ENCODE measurements around the gene EML2.

EML2 gene

GRCh38 chr19:45595814-45596213, 43.4 kb downstream of the EML2 start:
- Histone ChIP-seq H3K79me2 (no peaks in the 10 kb centered on the region), H3K4me1 (no peaks in the 10 kb centered on the region), H2AFZ (no peak overlapping the region), H3K9ac (no peak overlapping the region), H3K4me2 (ENCODE audit: low read length) (no peak overlapping the region), H3K4me3 (ENCODE audit: low read depth, low read length) (no peak overlapping the region), H3K36me3 (ENCODE audit: control insufficient read depth, insufficient read depth, low read length) (no peaks in the 10 kb centered on the region), H3K9me3 (ENCODE audit: control insufficient read depth, low read length) (no peaks in the 10 kb centered on the region), H3K27me3 (ENCODE audit: control insufficient read depth, insufficient read depth, low read length) (peaks cover 3% of the 10 kb centered on the region), H3K27ac (peak overlapping the region; percentile 55)
- no peak for TF ChIP-seq CTCF (IDR thresholded peaks at IDR 0.05)

DNA sequence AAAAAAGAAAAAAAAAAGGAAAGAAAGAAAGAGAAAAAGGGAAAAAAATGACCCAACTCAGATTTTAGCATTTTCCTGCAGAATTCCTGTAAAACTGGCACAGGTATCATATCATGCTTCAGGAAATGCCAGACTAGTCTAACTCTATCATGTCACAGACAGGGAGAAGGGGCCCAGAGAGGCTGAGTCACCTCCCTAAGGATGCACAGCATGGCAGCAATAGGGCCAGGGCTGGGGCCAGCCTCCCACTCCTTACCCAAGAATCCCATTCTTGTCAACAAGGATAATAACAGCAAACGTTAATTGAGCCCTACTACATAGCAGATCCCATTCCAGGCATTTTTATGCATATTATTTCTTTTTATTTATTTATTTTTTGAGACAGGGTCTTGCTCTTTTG, 45.7 kb downstream of the EML2 start:
- no peak overlapping the region for H2AFZ ChIP-seq
- H3K79me2 ChIP-seq: no peaks in the 10 kb centered on the region
- H3K4me1 ChIP-seq: no peaks in the 10 kb centered on the region
- no peaks in the 10 kb centered on the region for H3K9me3 ChIP-seq (ENCODE audit: control insufficient read depth, low read length)
- TF ChIP-seq CTCF (IDR thresholded peaks at IDR 0.05): no peak
- no peak overlapping the region for H3K9ac ChIP-seq
- H3K4me3 ChIP-seq (ENCODE audit: low read depth, low read length): no peak overlapping the region
- peaks cover 1% of the 10 kb centered on the region for H3K27me3 ChIP-seq (ENCODE audit: control insufficient read depth, insufficient read depth, low read length)
- no peaks in the 10 kb centered on the region for H3K36me3 ChIP-seq (ENCODE audit: control insufficient read depth, insufficient read depth, low read length)
- no peak overlapping the region for H3K4me2 ChIP-seq (ENCODE audit: low read length)
- no peak overlapping the region for H3K27ac ChIP-seq

DNA sequence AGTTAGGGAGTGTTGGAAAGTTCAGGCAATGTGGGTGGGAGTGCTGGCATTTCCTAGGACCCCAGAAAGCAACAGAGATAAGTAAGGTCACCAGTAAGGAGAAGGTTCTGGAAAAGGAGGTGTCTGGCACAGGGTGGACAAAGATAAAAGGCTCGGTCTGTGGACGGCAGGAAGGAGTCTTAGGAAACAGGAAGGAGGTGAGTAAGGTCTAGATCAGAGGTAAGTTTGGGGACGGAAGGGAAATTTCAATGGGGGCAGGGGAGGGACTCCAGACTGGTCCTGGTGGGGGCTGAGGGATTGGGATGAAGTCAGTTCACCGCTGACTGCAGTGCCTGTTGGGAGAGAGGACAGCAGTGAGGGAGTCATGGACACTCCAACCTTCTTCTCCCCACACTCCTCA, 46.8 kb downstream of the EML2 start:
- Histone ChIP-seq H3K27ac (no peak overlapping the region), H3K4me1 (no peaks in the 10 kb centered on the region), H3K27me3 (ENCODE audit: control insufficient read depth, insufficient read depth, low read length) (no peaks in the 10 kb centered on the region), H2AFZ (no peak overlapping the region), H3K4me2 (ENCODE audit: low read length) (no peak overlapping the region), H3K9ac (no peak overlapping the region), H3K79me2 (no peaks in the 10 kb centered on the region), H3K36me3 (ENCODE audit: control insufficient read depth, insufficient read depth, low read length) (no peaks in the 10 kb centered on the region), H3K4me3 (ENCODE audit: low read depth, low read length) (no peak overlapping the region), H3K9me3 (ENCODE audit: control insufficient read depth, low read length) (no peaks in the 10 kb centered on the region)
- TF ChIP-seq CTCF (IDR thresholded peaks at IDR 0.05): no peak

DNA sequence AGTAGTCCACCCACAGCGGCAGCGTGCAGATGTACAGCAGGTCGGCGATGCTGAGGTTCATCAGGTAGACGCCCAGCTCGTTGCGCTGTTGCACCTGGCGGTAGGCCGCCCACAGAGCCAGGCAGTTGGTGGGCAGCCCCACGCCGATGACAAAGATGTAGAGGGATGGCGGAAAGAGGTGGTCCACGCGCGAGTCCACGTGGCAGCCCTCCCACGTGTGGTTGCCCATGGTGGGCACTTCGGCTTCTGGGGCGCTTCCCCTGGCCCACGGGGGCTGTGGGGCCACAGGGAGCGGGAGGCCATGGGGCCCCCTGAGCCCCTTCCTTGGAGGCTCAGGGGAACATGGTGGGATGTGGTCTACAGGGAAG, 47.6 kb downstream of the EML2 start:
- H2AFZ ChIP-seq: no peak overlapping the region
- H3K4me1 ChIP-seq: no peaks in the 10 kb centered on the region
- TF ChIP-seq CTCF (IDR thresholded peaks at IDR 0.05): no peak
- H3K9ac ChIP-seq: no peak overlapping the region
- no peaks in the 10 kb centered on the region for H3K9me3 ChIP-seq (ENCODE audit: control insufficient read depth, low read length)
- no peaks in the 10 kb centered on the region for H3K36me3 ChIP-seq (ENCODE audit: control insufficient read depth, insufficient read depth, low read length)
- H3K4me2 ChIP-seq (ENCODE audit: low read length): no peak overlapping the region
- H3K4me3 ChIP-seq (ENCODE audit: low read depth, low read length): no peak overlapping the region
- no peaks in the 10 kb centered on the region for H3K79me2 ChIP-seq
- H3K27me3 ChIP-seq (ENCODE audit: control insufficient read depth, insufficient read depth, low read length): no peaks in the 10 kb centered on the region
- H3K27ac ChIP-seq: no peak overlapping the region

DNA sequence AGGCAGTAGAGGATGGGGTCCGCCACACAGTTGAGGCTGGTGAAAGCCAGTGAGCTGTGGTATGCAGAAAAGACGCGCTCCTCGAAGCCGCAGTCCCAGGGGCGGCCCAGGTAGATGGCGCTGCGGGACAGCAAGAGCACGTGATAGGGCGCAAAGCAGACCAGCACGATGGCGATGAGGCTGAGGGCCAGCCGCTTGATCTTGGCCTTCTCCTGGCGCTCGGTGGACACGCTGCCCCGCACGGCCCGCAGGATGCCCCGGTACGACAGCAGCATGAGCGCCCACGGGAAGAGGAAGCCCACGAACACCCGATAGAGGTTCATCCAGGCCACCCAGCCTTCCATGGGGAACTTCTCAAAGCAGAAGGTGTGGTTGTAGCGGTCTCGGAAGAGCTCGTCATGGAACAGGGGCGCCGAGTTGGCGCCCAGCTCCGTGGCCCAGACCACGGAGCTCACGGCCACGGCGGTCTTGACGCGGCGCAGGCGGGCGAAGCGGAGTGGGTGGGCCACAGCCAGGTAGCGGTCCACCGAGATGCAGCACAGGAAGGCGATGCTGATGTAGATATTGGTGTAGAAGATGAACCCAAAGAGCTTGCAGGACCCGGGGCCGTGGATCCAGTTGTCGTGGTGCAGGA, 48.1 kb downstream of the EML2 start:
- Histone ChIP-seq H3K4me2 (ENCODE audit: low read length) (no peak overlapping the region), H3K4me3 (ENCODE audit: low read depth, low read length) (no peak overlapping the region), H3K9me3 (ENCODE audit: control insufficient read depth, low read length) (no peaks in the 10 kb centered on the region), H3K27ac (no peak overlapping the region), H3K79me2 (no peaks in the 10 kb centered on the region), H3K4me1 (no peaks in the 10 kb centered on the region), H2AFZ (peak overlapping the region; percentile 56), H3K27me3 (ENCODE audit: control insufficient read depth, insufficient read depth, low read length) (no peaks in the 10 kb centered on the region), H3K36me3 (ENCODE audit: control insufficient read depth, insufficient read depth, low read length) (no peaks in the 10 kb centered on the region), H3K9ac (no peak overlapping the region)
- peak; percentile 39 for TF ChIP-seq CTCF (IDR thresholded peaks at IDR 0.05)
